ENCODE data around the gene STIP1.
"Not testable (repeated sequence)": the region's sequence is repeated elsewhere in the genome, so short reads cannot be mapped to it uniquely, and the experiment has no call there.

The STIP1 gene

GRCh38 chr11:64161037-64161436, 24.9 kb upstream of the STIP1 start:
- DNase-seq, result no peak

- not testable (repeated sequence) for DNase-seq
Observed at GRCh38 chr11:64162769-64163168, 23.2 kb upstream of the STIP1 start.

GRCh38 chr11:64163951-64164350, 22.0 kb upstream of the STIP1 start:
- no peak for DNase-seq

GRCh38 chr11:64164392-64165312, 21.3 kb upstream of the STIP1 start:
- no peak for DNase-seq

GRCh38 chr11:64165481-64165841, 20.5 kb upstream of the STIP1 start:
- DNase-seq, result peak; percentile 34

GRCh38 chr11:64165842-64166635, 19.9 kb upstream of the STIP1 start, which contains the start of gene MACROD1:
Gene MACROD1 (minus strand): TSS chr11:64166113. CDS start chr11:64165994, 119 bp downstream.
- peak; percentile 85 for DNase-seq

GRCh38 chr11:64170419-64170818, 15.6 kb upstream of the STIP1 start:
- DNase-seq, result no peak

- DNase-seq, result no peak
Observed at GRCh38 chr11:64173616-64174355, 12.2 kb upstream of the STIP1 start.

GRCh38 chr11:64176751-64177150, 9.2 kb upstream of the STIP1 start:
- no peak for DNase-seq

GRCh38 chr11:64178203-64178602, 7.8 kb upstream of the STIP1 start:
- no peak for DNase-seq

- no peak for DNase-seq
Observed at GRCh38 chr11:64178951-64179639, 6.9 kb upstream of the STIP1 start.

- DNase-seq, result no peak
Observed at GRCh38 chr11:64180891-64181290, 5.1 kb upstream of the STIP1 start.

- DNase-seq, result peak; percentile 40
Observed at GRCh38 chr11:64181506-64182411, 4.2 kb upstream of the STIP1 start.

- DNase-seq, result no peak
Observed at GRCh38 chr11:64183890-64184289, 2.1 kb upstream of the STIP1 start.

GRCh38 chr11:64185175-64185692, 737 bp upstream of the STIP1 start:
- DNase-seq, result peak; percentile 38

- peak; percentile 22 for DNase-seq
Observed at GRCh38 chr11:64186492-64187165, 658 bp downstream of the STIP1 start.

GRCh38 chr11:64192434-64192833, 6.5 kb downstream of the STIP1 start:
- DNase-seq, result no peak

- no peak for DNase-seq
Observed at GRCh38 chr11:64196626-64197025, 10.7 kb downstream of the STIP1 start.

- no peak for DNase-seq
Observed at GRCh38 chr11:64198511-64198910, 12.5 kb downstream of the STIP1 start.

GRCh38 chr11:64201543-64201942, 15.6 kb downstream of the STIP1 start:
- no peak for DNase-seq

GRCh38 chr11:64202992-64203391, 17.0 kb downstream of the STIP1 start:
- DNase-seq, result no peak

Measured in stimulated activated CD4-positive, alpha-beta T cell treated with anti-CD3 and anti-CD28 coated beads, Interleukin-4, amount 100 ng/mL, for 1 hour (primary cell).